Tibial nerve (tissue), 4 donors: ENCODE data around the gene FAM83G.

Experiments
- EP300 ChIP-seq, 2 donors: sonication (generic); formaldehyde crosslinking; IDR thresholded peaks; one replicate each; pipeline ENCODE4 v1.6.1; 2017; ENCODE audit warnings: antibody characterized with exemption in 2 of 2, mild to moderate bottlenecking in 1 of 2
- POLR2A ChIP-seq, 2 donors: fragments of 450-650 bp; IDR thresholded peaks; one replicate each; pipeline ENCODE4 v1.6.1; 2017; ENCODE audit warnings: antibody characterized with exemption in 2 of 2, mild to moderate bottlenecking in 2 of 2, moderate library complexity in 2 of 2
- TF ChIP-seq, protein P1 (sequence below), 5 experiments: fragments of 200-600 bp in 3 of 5; fragments of 450-650 bp in 2 of 5; sonication (generic) in 3 of 5; IDR thresholded peaks; one replicate each; pipeline ENCODE4 v1.5.1; 2016 to 2019; ENCODE audit warnings: antibody characterized with exemption in 5 of 5, mild to moderate bottlenecking in 3 of 5, moderate library complexity in 2 of 5

- TF ChIP-seq, protein P1, sequence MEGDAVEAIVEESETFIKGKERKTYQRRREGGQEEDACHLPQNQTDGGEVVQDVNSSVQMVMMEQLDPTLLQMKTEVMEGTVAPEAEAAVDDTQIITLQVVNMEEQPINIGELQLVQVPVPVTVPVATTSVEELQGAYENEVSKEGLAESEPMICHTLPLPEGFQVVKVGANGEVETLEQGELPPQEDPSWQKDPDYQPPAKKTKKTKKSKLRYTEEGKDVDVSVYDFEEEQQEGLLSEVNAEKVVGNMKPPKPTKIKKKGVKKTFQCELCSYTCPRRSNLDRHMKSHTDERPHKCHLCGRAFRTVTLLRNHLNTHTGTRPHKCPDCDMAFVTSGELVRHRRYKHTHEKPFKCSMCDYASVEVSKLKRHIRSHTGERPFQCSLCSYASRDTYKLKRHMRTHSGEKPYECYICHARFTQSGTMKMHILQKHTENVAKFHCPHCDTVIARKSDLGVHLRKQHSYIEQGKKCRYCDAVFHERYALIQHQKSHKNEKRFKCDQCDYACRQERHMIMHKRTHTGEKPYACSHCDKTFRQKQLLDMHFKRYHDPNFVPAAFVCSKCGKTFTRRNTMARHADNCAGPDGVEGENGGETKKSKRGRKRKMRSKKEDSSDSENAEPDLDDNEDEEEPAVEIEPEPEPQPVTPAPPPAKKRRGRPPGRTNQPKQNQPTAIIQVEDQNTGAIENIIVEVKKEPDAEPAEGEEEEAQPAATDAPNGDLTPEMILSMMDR (IDR thresholded peaks at IDR 0.05): no peak
- no peak for TF ChIP-seq POLR2A (IDR thresholded peaks at IDR 0.05)
- TF ChIP-seq EP300 (IDR thresholded peaks at IDR 0.05): no peak
These were observed 41.2 kb downstream of the FAM83G start for GRCh38 chr17:18963126-18964017.
